K562 (cell line): ENCODE measurements around the gene THG1L.
A peak's percentile ranks its signal among the peaks of the same experiment; 100 is the strongest.

Experiments used
- ELF4 ChIP-seq: fragments of 450-650 bp; formaldehyde crosslinking; IDR thresholded peaks from 2 replicates; pipeline ENCODE4 v1.4.0; 2022; ENCODE audit warnings: missing genetic modification characterization
- EP300 ChIP-seq: IDR thresholded peaks from 2 replicates; pipeline ENCODE4 v1.6.1; 2012; ENCODE audit warnings: low read length, improper control_type of control experiment
- FOXA1 ChIP-seq: fragments of 450-650 bp; IDR thresholded peaks from 2 replicates; pipeline ENCODE4 v1.6.1; 2016; ENCODE audit warnings: mild to moderate bottlenecking, borderline replicate concordance
- RBBP5 ChIP-seq: fragments of 200-600 bp; sonication (generic); IDR thresholded peaks from 2 replicates; pipeline ENCODE4 v1.6.1; 2012; ENCODE audit warnings: borderline replicate concordance, mild to moderate bottlenecking, low read length, control low read depth, inconsistent platforms; ENCODE audit not compliant: insufficient read depth, poor library complexity, severe bottlenecking
- TF ChIP-seq, protein P1 (sequence below), 3 experiments: IDR thresholded peaks in 2 of 3; conservative IDR thresholded peaks in 1 of 3; 2 replicates each; pipeline ENCODE4 v1.5.1; 2011 to 2012; ENCODE audit warnings: low read length in 3 of 3, mild to moderate bottlenecking in 3 of 3, control low read depth in 2 of 3, improper control_type of control experiment in 1 of 3, inconsistent platforms in 1 of 3, low read depth in 1 of 3, mixed read lengths in 1 of 3, moderate library complexity in 1 of 3; ENCODE audit not compliant: insufficient read depth in 2 of 3
- TF ChIP-seq, protein P2 (sequence below): fragments of 450-650 bp; IDR thresholded peaks from 2 replicates; pipeline ENCODE4 v1.6.1; 2016; ENCODE audit warnings: borderline replicate concordance

DNA sequence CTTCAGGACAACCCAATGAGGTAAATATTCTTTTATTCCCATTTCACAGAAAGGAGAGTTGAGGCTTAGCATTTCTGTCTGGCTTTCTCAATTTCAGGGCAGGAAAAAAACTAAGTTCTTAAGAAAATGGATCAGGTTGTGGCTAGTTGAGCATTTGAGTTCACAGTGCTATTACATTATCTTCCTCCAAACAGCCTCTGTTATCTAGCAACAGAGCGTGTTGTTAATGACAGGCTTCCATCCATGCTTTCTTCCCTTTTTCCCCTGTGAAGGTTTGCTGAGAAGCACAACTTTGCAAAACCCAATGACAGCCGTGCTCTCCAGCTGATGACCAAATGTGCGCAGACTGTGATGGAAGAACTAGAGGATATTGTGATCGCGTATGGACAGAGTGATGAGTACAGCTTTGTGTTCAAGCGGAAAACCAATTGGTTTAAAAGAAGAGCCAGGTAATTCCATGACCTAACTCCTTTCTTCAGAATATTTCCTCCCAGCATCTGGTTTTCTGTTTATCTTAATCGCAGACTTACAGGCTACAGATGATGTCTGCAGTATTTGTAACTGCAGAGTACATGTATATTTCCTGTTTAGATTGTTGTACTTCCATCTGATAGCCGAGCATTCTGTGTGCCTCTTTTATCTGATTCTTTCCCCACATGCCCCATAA is 1.5 kb downstream of the THG1L start:
- TF ChIP-seq, protein P1, sequence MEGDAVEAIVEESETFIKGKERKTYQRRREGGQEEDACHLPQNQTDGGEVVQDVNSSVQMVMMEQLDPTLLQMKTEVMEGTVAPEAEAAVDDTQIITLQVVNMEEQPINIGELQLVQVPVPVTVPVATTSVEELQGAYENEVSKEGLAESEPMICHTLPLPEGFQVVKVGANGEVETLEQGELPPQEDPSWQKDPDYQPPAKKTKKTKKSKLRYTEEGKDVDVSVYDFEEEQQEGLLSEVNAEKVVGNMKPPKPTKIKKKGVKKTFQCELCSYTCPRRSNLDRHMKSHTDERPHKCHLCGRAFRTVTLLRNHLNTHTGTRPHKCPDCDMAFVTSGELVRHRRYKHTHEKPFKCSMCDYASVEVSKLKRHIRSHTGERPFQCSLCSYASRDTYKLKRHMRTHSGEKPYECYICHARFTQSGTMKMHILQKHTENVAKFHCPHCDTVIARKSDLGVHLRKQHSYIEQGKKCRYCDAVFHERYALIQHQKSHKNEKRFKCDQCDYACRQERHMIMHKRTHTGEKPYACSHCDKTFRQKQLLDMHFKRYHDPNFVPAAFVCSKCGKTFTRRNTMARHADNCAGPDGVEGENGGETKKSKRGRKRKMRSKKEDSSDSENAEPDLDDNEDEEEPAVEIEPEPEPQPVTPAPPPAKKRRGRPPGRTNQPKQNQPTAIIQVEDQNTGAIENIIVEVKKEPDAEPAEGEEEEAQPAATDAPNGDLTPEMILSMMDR (IDR thresholded peaks at IDR 0.05 in 2 of 3, conservative IDR thresholded peaks at IDR 0.05 in 1 of 3; ENCODE audit: insufficient read depth in 2 of 3, low read depth in 1 of 3, low read length in 3 of 3), result no peak
- peak; percentile 41; the same call in 1 of the 2 replicates for TF ChIP-seq EP300
- no peak for TF ChIP-seq FOXA1
- TF ChIP-seq, protein P2, sequence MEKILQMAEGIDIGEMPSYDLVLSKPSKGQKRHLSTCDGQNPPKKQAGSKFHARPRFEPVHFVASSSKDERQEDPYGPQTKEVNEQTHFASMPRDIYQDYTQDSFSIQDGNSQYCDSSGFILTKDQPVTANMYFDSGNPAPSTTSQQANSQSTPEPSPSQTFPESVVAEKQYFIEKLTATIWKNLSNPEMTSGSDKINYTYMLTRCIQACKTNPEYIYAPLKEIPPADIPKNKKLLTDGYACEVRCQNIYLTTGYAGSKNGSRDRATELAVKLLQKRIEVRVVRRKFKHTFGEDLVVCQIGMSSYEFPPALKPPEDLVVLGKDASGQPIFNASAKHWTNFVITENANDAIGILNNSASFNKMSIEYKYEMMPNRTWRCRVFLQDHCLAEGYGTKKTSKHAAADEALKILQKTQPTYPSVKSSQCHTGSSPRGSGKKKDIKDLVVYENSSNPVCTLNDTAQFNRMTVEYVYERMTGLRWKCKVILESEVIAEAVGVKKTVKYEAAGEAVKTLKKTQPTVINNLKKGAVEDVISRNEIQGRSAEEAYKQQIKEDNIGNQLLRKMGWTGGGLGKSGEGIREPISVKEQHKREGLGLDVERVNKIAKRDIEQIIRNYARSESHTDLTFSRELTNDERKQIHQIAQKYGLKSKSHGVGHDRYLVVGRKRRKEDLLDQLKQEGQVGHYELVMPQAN, result peak; percentile 37; the same call in 1 of the 2 replicates
- TF ChIP-seq RBBP5, result no peak
- no peak for TF ChIP-seq ELF4 (CRISPR knock-in tag)
